HFFc6 (cell line): Measurements from ENCODE around the gene ABCF1. TPM values are rescaled to one million over a fixed set of nuclear protein-coding genes. Genes with fewer than 3 reads are reported as not detected.

ENCODE experiments used
- DNase-seq: peaks from one replicate; pipeline ENCODE4 v3.0.0-alpha.2; 2018
- H3K27ac Mint-ChIP-seq: 2 replicates; pipeline ENCODE4 v1.8.0; 2020; ENCODE audit warnings: mild to moderate bottlenecking, mixed read lengths
- H3K27me3 Mint-ChIP-seq: 2 replicates; pipeline ENCODE4 v1.8.0; 2021; ENCODE audit warnings: mild to moderate bottlenecking, moderate library complexity, mixed read lengths; ENCODE audit not compliant: insufficient read depth
- H3K36me3 Mint-ChIP-seq: 2 replicates; pipeline ENCODE4 v1.8.0; 2021; ENCODE audit warnings: low read depth, mixed read lengths
- H3K4me1 Mint-ChIP-seq: 2 replicates; pipeline ENCODE4 v1.8.0; 2020; ENCODE audit warnings: low read depth, mixed read lengths
- H3K4me3 Mint-ChIP-seq: 2 replicates; pipeline ENCODE4 v1.8.0; 2020; ENCODE audit warnings: mild to moderate bottlenecking, moderate library complexity, mixed read lengths
- H3K9me3 Mint-ChIP-seq: 2 replicates; pipeline ENCODE4 v1.8.0; 2020; ENCODE audit warnings: mild to moderate bottlenecking, mixed read lengths
- CTCF ChIP-seq: fragments of 200-600 bp; sonication (generic); IDR thresholded peaks from 2 replicates; pipeline ENCODE4 v1.5.0; 2021; ENCODE audit warnings: antibody characterized with exemption, mild to moderate bottlenecking
- total RNA-seq, 6 experiments: library from RNA; stranded (reverse); fragmentation: NEBNext Ultra II Directional; extraction: Animal tissue kit (Norgen Biotek cat#: 25700); gene quantifications; 2 replicates in 1 of 6; 3 replicates in 5 of 6; pipeline ENCODE4 v1.2.3, GENCODE V29; 2021

ABCF1 gene
- total RNA-seq, 6 experiments from 2014 or later: 51.3 to 69.3 (median 63.1) TPM

- H3K36me3 Mint-ChIP-seq: no peaks in the 10 kb centered on the region
- no peak overlapping the region for H3K27ac Mint-ChIP-seq
- TF ChIP-seq CTCF: no peak
- H3K4me3 Mint-ChIP-seq: no peak overlapping the region
- no peak for DNase-seq
- peaks cover 1% of the 10 kb centered on the region; the same call in 1 of the 2 replicates for H3K27me3 Mint-ChIP-seq
- H3K9me3 Mint-ChIP-seq: no peaks in the 10 kb centered on the region
- H3K4me1 Mint-ChIP-seq: peaks cover 15% of the 10 kb centered on the region
Observed at GRCh38 chr6:30537931-30538330, 33.3 kb upstream of the ABCF1 start.

- Mint-ChIP-seq H3K27me3 (peaks cover 1% of the 10 kb centered on the region; the same call in 1 of the 2 replicates), H3K4me3 (peak overlapping the region; percentile 63), H3K9me3 (no peaks in the 10 kb centered on the region), H3K27ac (no peak overlapping the region), H3K4me1 (peaks cover 28% of the 10 kb centered on the region), H3K36me3 (no peaks in the 10 kb centered on the region)
- TF ChIP-seq CTCF: peak; percentile 99
- peak; percentile 75 for DNase-seq
Observed at GRCh38 chr6:30541515-30542403, 29.5 kb upstream of the ABCF1 start.

GRCh38 chr6:30542404-30542725 lies 28.9 kb upstream of the ABCF1 start:
- Mint-ChIP-seq H3K9me3 (no peaks in the 10 kb centered on the region), H3K27ac (no peak overlapping the region), H3K4me1 (peaks cover 28% of the 10 kb centered on the region)

GRCh38 chr6:30542915-30543314 lies 28.3 kb upstream of the ABCF1 start:
- peak; percentile 44 for TF ChIP-seq CTCF
- no peaks in the 10 kb centered on the region for H3K9me3 Mint-ChIP-seq
- H3K4me1 Mint-ChIP-seq: peaks cover 28% of the 10 kb centered on the region
- no peak overlapping the region; the same call in 1 of the 2 replicates for H3K4me3 Mint-ChIP-seq
- DNase-seq: peak; percentile 33
- peak overlapping the region; percentile 12; the same call in 1 of the 2 replicates for H3K27ac Mint-ChIP-seq
- no peaks in the 10 kb centered on the region for H3K36me3 Mint-ChIP-seq
- peaks cover 1% of the 10 kb centered on the region; the same call in 1 of the 2 replicates for H3K27me3 Mint-ChIP-seq

More at GRCh38 chr6:30542404-30542725, 28.9 kb upstream of the ABCF1 start:
- H3K27me3 Mint-ChIP-seq: peaks cover 1% of the 10 kb centered on the region; the same call in 1 of the 2 replicates
- H3K4me3 Mint-ChIP-seq: no peak overlapping the region
- DNase-seq: no peak
- no peak for TF ChIP-seq CTCF
- H3K36me3 Mint-ChIP-seq: no peaks in the 10 kb centered on the region

- H3K36me3 Mint-ChIP-seq: peaks cover 8% of the 10 kb centered on the region; the same call in 1 of the 2 replicates
- H3K27me3 Mint-ChIP-seq: peaks cover 1% of the 10 kb centered on the region; the same call in 1 of the 2 replicates
- H3K9me3 Mint-ChIP-seq: no peaks in the 10 kb centered on the region
- peaks cover 36% of the 10 kb centered on the region for H3K4me1 Mint-ChIP-seq
- DNase-seq: no peak
- H3K27ac Mint-ChIP-seq: no peak overlapping the region
- H3K4me3 Mint-ChIP-seq: no peak overlapping the region
- no peak for TF ChIP-seq CTCF
Observed at GRCh38 chr6:30543821-30544220, 27.4 kb upstream of the ABCF1 start.
